Stimulated activated CD8-positive, alpha-beta memory T cell treated with anti-CD3 and anti-CD28 coated beads, Interleukin-4, amount 100 ng/mL, for 24 hours (primary cell): ENCODE results near the gene KLC4.
"Not testable (repeated sequence)": the region's sequence is repeated elsewhere in the genome, so short reads cannot be mapped to it uniquely, and the experiment has no call there.

Experiments used
- DNase-seq: peaks from one replicate; pipeline ENCODE4 v3.0.0-alpha.2; 2020; ENCODE audit warnings: low read depth

The KLC4 gene

GRCh38 chr6:43070028-43070632, 10.7 kb downstream of the KLC4 start:
- no peak for DNase-seq

- no peak for DNase-seq
Observed at GRCh38 chr6:43074847-43075669, 15.6 kb downstream of the KLC4 start.

- DNase-seq, result no peak
Observed at GRCh38 chr6:43075670-43076463, 16.4 kb downstream of the KLC4 start, which contains the start of gene PTK7. PTK7 (plus strand) TSS chr6:43076314; CDS start chr6:43076489, 175 bp downstream.

DNA sequence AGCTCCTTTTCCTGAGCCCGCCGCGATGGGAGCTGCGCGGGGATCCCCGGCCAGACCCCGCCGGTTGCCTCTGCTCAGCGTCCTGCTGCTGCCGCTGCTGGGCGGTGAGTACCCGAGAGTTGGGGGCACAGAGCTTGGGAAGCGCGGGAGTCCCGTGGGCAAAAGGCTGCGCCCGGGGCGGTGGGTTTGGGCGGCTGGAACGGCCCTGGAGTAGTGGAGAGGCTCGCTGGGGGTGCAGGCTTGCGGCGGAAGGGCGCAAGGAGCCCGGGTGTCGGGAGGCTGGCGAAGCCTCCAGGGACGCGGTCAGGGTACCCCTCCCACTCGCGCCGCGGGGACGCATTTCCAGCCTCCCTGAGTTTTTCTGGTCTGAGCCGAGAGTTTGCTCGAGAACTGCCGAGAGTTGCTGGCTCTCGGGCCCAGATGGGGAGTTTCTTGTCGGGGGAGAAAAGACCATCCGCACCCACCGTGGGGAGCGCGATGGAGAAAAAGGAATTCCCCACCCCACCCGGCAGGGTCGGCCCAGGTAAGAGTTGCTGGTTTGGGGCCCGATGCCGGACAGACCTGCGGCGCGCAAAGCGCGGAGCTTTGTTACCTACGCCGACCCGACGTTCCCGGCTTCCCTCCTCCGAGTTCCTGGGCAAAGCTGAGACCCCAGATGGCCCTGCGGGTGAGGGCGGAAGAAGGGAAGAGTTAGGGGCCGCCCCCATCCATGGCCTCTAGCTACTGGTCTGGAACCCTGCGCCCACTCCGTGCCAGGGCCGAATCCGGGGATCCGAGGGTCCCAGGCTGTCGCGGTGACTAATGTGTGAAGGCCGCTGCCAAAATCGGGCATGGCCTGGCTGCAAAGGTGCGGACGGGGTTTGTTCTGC, 17.3 kb downstream of the KLC4 start:
- no peak for DNase-seq

DNA sequence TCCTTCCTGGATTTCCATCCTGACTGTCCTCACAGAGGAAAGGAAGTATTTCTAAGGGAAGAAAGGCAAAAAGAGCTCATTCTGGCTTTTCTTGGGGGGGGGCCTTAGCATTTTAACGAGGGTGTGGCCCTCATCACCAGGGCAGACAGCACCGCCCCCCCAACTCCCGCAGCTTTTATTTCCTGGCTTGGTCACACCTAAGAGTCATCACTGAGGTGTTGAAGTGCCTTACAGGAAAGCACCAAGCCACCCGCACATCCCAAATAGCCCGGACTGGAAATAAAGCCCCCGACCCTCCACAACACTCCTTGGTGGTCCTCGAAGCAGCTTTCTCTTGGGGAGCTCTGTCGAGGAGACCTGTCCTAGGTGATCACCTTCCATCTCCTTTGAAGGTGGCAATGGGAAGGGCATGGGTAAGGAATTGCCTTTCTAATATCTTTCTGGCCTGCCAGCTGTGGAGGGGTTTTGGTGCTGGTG, 17.9 kb downstream of the KLC4 start:
- DNase-seq, result no peak

DNA sequence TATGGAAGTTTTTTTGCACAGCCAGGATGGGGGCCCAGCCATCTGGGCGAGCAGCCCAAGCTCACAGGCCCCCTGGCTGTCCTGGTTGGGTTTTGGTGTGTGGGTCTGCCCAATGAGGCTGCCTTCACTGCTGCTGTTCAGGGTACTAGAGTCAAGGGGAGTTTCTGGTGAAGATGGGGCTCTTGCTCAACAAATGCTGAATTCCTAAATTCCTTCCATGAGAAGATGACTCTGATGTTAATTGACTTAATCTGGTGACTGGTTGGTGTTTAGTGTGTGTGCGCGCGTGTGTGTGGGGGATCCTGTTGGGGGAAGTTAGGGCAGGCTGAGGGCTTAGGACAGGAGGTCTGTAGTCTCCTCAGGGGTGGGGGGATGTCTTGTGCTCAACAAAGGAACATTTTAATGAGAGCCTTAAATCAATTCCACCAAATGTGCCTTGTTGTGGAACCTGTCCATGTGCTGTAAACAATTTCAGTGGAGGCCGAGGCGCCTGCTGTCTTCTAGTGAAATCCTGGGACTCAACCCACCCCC, 18.6 kb downstream of the KLC4 start:
- DNase-seq, result no peak

- DNase-seq, result no peak
Observed at GRCh38 chr6:43078691-43079090, 19.3 kb downstream of the KLC4 start.

DNA sequence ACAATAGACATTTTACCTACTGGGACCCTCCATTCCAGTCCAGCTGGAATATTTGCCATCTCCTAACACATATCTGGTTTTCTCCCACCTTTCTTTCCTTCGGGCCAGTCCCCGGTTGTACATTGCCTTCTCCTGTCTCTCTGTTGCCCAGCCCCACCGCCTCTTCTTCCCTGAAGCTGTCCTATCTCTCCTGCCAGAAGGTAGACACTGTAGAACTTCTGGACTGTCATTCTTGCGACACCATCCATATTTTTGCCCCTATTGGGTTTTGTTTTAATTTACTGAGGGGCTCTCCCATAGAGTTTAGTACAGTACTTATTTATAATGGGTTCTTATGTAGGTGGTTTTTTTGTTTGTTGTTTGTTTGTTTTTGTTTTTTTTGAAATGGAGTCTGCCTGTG, 21.6 kb downstream of the KLC4 start:
- DNase-seq, result no peak

GRCh38 chr6:43081922-43082321, 22.5 kb downstream of the KLC4 start:
- DNase-seq, result not testable (repeated sequence)

- DNase-seq, result no peak
Observed at GRCh38 chr6:43082806-43083655, 23.6 kb downstream of the KLC4 start.

DNA sequence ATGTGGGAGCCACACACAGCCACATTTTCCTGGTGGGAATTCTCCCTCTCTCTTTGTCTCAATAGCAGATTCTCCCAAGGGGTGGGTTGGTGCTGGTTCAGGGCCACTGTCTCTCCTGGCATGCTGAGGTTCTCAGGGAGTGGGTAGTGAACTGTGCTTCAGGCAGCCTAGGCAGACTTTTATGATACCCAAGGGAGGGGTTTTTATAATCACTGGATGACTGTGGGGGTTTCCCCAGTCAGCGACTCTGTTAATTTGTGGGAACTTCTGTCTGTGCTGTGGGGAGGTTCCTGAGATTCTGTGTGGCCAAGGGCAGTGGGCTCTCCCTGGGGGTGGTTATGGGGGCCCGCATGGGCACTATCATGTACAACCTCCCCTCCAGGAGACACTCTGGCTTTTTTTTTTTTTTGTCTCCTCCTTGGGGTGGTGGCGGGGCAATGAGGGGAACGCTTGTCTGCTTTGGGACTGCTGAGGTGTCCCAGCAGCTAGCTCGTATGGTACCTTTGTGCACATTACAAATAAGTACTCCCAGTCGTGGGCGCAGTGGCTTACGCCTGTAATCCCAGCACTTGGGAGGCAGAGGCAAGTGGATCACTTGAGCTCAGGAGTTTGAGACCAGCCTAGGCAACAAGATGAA, 26.7 kb downstream of the KLC4 start:
- DNase-seq, result no peak

GRCh38 chr6:43088654-43089056, 29.2 kb downstream of the KLC4 start:
- DNase-seq, result no peak

- DNase-seq, result no peak
Observed at GRCh38 chr6:43089467-43089866, 30.0 kb downstream of the KLC4 start.

DNA sequence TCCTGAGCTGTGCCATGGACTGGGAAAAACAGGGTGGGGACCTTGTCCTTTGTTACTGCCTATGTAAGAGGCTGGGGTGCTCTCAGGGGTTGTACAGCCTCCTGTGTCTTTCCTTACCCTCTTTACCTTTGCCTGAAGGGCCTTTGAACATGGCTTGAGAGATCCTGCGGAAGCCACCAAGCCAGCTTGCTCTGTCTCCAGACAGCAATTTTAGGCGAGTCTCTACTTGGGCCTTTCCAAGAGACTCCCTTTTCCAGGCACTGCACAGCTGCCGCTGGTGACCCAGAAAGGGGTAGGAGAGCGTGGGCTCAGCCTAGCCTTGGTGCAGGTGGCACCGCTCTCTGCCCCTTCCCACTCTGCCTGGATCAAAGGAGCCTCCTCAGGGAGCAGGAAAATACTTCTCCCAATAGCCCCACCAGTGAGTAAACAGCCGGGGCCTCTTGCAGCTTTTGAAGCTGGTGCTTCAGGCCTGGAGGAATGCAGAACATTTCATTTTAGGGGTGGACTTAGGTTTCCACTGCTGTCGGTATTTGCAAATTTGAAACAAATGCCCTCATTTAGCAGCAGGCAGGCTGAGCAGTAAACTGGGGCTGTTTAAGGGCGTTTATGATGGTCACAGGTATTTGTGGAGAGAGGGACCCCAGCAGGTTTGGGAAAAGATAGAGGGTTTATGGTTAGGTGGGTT, 30.6 kb downstream of the KLC4 start:
- no peak for DNase-seq

GRCh38 chr6:43090559-43090956, 31.1 kb downstream of the KLC4 start:
- no peak for DNase-seq

DNA sequence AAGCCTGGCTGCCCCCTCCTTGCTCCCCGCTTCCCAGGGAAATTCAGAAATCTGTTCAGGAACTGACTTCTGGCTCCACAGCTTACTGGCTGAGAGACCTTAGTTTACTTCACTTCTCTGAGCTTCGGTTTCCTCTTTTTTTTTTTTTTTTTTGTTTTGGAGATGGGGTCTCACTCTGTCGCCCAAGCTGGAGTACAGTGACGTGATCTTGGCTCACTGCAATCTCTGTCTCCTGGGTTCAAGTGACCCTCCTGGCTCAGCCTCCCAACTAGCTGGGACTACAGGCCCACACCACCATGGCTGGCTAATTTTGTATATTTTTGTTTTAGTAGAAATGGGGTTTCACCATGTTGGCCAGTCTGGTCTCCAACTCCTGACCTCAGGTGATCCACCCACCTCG, 31.6 kb downstream of the KLC4 start:
- DNase-seq, result no peak

DNA sequence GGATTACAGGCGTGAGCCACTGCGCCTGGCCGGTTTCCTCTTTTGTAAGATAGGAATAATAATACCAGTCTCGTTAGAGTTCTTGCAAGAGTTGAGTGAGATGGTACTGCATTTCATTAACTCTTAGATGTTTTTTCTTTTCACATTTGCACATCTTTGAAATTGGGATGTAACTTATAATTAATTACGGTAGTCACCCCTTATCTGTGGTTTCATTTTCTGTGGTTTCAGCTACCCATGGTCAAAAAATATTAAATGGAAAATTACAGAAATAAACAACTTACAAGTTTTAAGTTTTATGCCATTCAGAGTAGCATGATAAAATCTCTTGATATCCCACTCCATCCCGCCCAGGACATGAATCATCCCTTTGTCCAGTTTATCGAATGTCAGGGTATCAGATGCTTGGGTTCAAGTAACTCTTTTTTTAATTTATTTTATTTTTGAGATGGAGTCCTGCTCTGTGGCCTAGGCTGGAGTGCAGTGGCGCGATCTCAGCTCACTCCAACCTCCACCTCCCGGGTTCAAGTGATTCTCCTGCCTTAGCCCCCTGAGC, 32.1 kb downstream of the KLC4 start:
- no peak for DNase-seq

DNA sequence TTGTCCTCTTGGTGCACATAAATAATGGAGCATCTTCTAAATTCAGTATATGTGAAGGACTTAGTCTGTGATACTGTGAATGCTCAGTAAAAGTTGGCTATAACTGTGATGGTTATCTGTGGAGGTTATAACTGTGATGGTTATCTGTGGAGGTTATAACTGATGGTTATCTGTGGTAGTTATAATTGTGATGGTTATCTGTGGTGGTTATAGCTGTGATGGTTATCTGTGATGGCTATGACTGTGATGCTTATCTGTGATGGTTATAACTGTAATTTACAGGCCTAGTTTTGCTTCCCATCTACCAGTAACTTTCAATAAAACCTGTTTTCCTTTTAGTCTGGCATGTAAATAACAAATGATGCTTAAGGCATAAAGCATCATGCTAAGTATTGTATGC, 33.2 kb downstream of the KLC4 start:
- no peak for DNase-seq
